ENCODE results near the gene RRM2. TPM values are rescaled to one million over a fixed set of nuclear protein-coding genes. Genes with fewer than 3 reads are reported as not detected.

Gene RRM2
- total RNA-seq, 1 experiment from 2014 or later = 129 TPM

GRCh38 chr2:10120158-10120876 is 2.2 kb upstream of the RRM2 start (continued):
- TF ChIP-seq MLX (CRISPR knock-in tag; IDR thresholded peaks at IDR 0.05) (no peak), E2F1 (CRISPR knock-in tag; IDR thresholded peaks at IDR 0.05) (no peak), SOX15 (CRISPR knock-in tag; IDR thresholded peaks at IDR 0.05) (no peak), FOXP4 (CRISPR knock-in tag; IDR thresholded peaks at IDR 0.05) (no peak), ZBTB43 (CRISPR knock-in tag; IDR thresholded peaks at IDR 0.05) (no peak; the same call in 1 of the 2 replicates), KAT7 (CRISPR knock-in tag; IDR thresholded peaks at IDR 0.05; ENCODE audit: borderline replicate concordance) (0 out of 2 replicates have a peak, but pooled peaks have one; percentile 36), GTF2I (CRISPR knock-in tag; conservative IDR thresholded peaks at IDR 0.05) (no peak), GABPB1 (CRISPR knock-in tag; IDR thresholded peaks at IDR 0.05) (peak; percentile 51; the same call in 1 of the 2 replicates), ZNF263 (CRISPR knock-in tag; IDR thresholded peaks at IDR 0.05; ENCODE audit: low read depth) (0 out of 2 replicates have a peak, but pooled peaks have one; percentile 15), JAZF1 (CRISPR knock-in tag; IDR thresholded peaks at IDR 0.05) (no peak), ZNF121 (CRISPR knock-in tag; IDR thresholded peaks at IDR 0.05) (peak; percentile 95)

GRCh38 chr2:10120877-10121574 is 1.5 kb upstream of the RRM2 start:
- Mint-ChIP-seq H3K4me1 (peaks cover 36% of the 10 kb centered on the region), H3K4me3 (peak overlapping the region; percentile 86), H3K27ac (peak overlapping the region; percentile 97), H3K36me3 (peaks cover 27% of the 10 kb centered on the region), H3K27me3 (ENCODE audit: low read depth) (no peaks in the 10 kb centered on the region; the same call in 1 of the 2 replicates), H3K9me3 (no peaks in the 10 kb centered on the region)
- CTCF ChIA-PET = interaction anchor here (0.6 to 3.0 kb wide), 2 partner anchors 42 to 49 kb away, joined by 3 to 17 read pairs; no protein-coding TSS in a partner anchor
- no peak for DNase-seq (ENCODE audit: low spot score)
- ATAC-seq = no peak
- POLR2A ChIA-PET = no interaction called here
- TF ChIP-seq ATF1 (CRISPR knock-in tag; IDR thresholded peaks at IDR 0.05) = no peak
- TF ChIP-seq PRDM15 (CRISPR knock-in tag; IDR thresholded peaks at IDR 0.05) = no peak
- TF ChIP-seq ZNF281 (CRISPR knock-in tag; IDR thresholded peaks at IDR 0.05) = no peak
- TF ChIP-seq TEAD4 (CRISPR knock-in tag; IDR thresholded peaks at IDR 0.05) = no peak
- no peak for TF ChIP-seq ERG (CRISPR knock-in tag; IDR thresholded peaks at IDR 0.05)
- no peak for TF ChIP-seq FOXP4 (CRISPR knock-in tag; IDR thresholded peaks at IDR 0.05)

Data from WTC11 (cell line).